HepG2 (cell line): ENCODE measurements around the gene PLXNB2. TPM values are rescaled to one million over a fixed set of nuclear protein-coding genes. Genes with fewer than 3 reads are reported as not detected.
A peak's percentile ranks its signal among the peaks of the same experiment; 100 is the strongest.

Experiments used
- AFF4 ChIP-seq: sonication (generic); formaldehyde crosslinking; IDR thresholded peaks from 2 replicates; pipeline ENCODE4 v1.4.0; 2020; ENCODE audit warnings: missing genetic modification reagents
- ARID2 ChIP-seq: sonication (generic); formaldehyde crosslinking; IDR thresholded peaks from 2 replicates; pipeline ENCODE4 v1.8.1; 2022; ENCODE audit warnings: mild to moderate bottlenecking, missing genetic modification reagents, borderline replicate concordance
- CENPBD1 ChIP-seq: sonication (generic); formaldehyde crosslinking; IDR thresholded peaks from 2 replicates; pipeline ENCODE4 v1.8.0; 2022; ENCODE audit warnings: missing genetic modification reagents, low read depth, mild to moderate bottlenecking, borderline replicate concordance
- FOXA1 ChIP-seq, 2 experiments: fragments of 450-650 bp in 1 of 2; sonication (generic) in 1 of 2; formaldehyde crosslinking in 1 of 2; IDR thresholded peaks; 2 replicates each; pipeline versions ENCODE4 v1.4.0 to v1.6.1; 2016 to 2020; ENCODE audit warnings: missing genetic modification reagents in 1 of 2
- GABPA ChIP-seq, 2 experiments: IDR thresholded peaks; 2 replicates each; pipeline ENCODE4 v1.6.1; 2011 to 2016; ENCODE audit warnings: low read depth in 2 of 2, low read length in 1 of 2, missing biosample characterization in 1 of 2, missing genetic modification characterization in 1 of 2
- GPN1 ChIP-seq: sonication (generic); formaldehyde crosslinking; IDR thresholded peaks from 2 replicates; pipeline ENCODE4 v1.5.1; 2020; ENCODE audit warnings: missing genetic modification reagents, borderline replicate concordance
- HBP1 ChIP-seq: IDR thresholded peaks from 2 replicates; pipeline ENCODE4 v1.6.1; 2016; ENCODE audit warnings: low read depth, control low read depth
- HNF4A ChIP-seq: sonication (generic); formaldehyde crosslinking; IDR thresholded peaks from 2 replicates; pipeline ENCODE4 v1.4.0; 2020; ENCODE audit warnings: missing genetic modification reagents
- HOMEZ ChIP-seq: IDR thresholded peaks from 2 replicates; pipeline ENCODE4 v1.6.1; 2016; ENCODE audit warnings: low read depth
- PRDM15 ChIP-seq: sonication (generic); formaldehyde crosslinking; IDR thresholded peaks from 2 replicates; pipeline ENCODE4 v1.4.0; 2020; ENCODE audit warnings: missing genetic modification reagents
- SALL1 ChIP-seq: sonication (generic); formaldehyde crosslinking; IDR thresholded peaks from 2 replicates; pipeline ENCODE4 v1.8.0; 2022; ENCODE audit warnings: mild to moderate bottlenecking, missing genetic modification reagents
- SP140L ChIP-seq: sonication (generic); formaldehyde crosslinking; IDR thresholded peaks from 2 replicates; pipeline ENCODE4 v1.4.0; 2020; ENCODE audit warnings: missing genetic modification reagents, borderline replicate concordance
- TEAD2 ChIP-seq: sonication (generic); formaldehyde crosslinking; IDR thresholded peaks from 2 replicates; pipeline ENCODE4 v1.9.0; 2021; ENCODE audit warnings: missing genetic modification reagents
- YEATS2 ChIP-seq: sonication (generic); formaldehyde crosslinking; IDR thresholded peaks from 2 replicates; pipeline ENCODE4 v1.4.0; 2020; ENCODE audit warnings: missing genetic modification reagents, borderline replicate concordance
- ZNF180 ChIP-seq: sonication (generic); formaldehyde crosslinking; IDR thresholded peaks from 2 replicates; pipeline ENCODE4 v1.4.0; 2020; ENCODE audit warnings: low read depth, missing genetic modification reagents, borderline replicate concordance
- ZNF20 ChIP-seq: sonication (generic); formaldehyde crosslinking; IDR thresholded peaks from 2 replicates; pipeline ENCODE4 v1.4.0; 2020; ENCODE audit warnings: mild to moderate bottlenecking, moderate library complexity, missing genetic modification reagents
- ZNF501 ChIP-seq: sonication (generic); formaldehyde crosslinking; IDR thresholded peaks from 2 replicates; pipeline ENCODE4 v1.5.1; 2020; ENCODE audit warnings: mild to moderate bottlenecking, moderate library complexity, missing genetic modification reagents
- polyA plus RNA-seq, 8 experiments: library from polyadenylated mRNA; depleted of rRNA in 3 of 8; stranded (reverse) in 7 of 8; unstranded in 1 of 8; fragments of >200 nt; fragmentation: Illumina TruSeq in 4 of 8; extraction: Trizol in 4 of 8; gene quantifications; 2 replicates each; pipeline versions ENCODE4 v1.2.1 to v1.2.3, GENCODE V29; 2011 to 2016; ENCODE audit warnings: low read depth in 4 of 8, missing spikeins in 1 of 8, mixed read lengths in 1 of 8; ENCODE audit not compliant: insufficient read depth in 1 of 8
- total RNA-seq, 5 experiments: library from RNA; depleted of rRNA; stranded (reverse); fragments of >200 nt; fragmentation: Illumina TruSeq; extraction: Trizol; gene quantifications; 2 replicates each; pipeline ENCODE4 v1.2.3, GENCODE V29; 2016; ENCODE audit warnings: low read depth in 1 of 5

The PLXNB2 gene
- total and polyA plus RNA-seq, 2 of the 13 experiments (the other 11 are each of a cell fraction or from before 2014, with no cell fraction given), result 32.6 to 68.9 TPM

GRCh38 chr22:50293441-50294318, 13.8 kb downstream of the PLXNB2 start (continued):
- TF ChIP-seq ZNF20, result no peak
- TF ChIP-seq HBP1, result peak; percentile 34; the same call in 1 of the 2 replicates
- no peak for TF ChIP-seq CENPBD1 (CRISPR knock-in tag)
- TF ChIP-seq SP140L, result no peak
- TF ChIP-seq ZNF180 (CRISPR knock-in tag), result peak; percentile 61; the same call in 1 of the 2 replicates
- no peak for TF ChIP-seq PRDM15
- TF ChIP-seq GPN1 (CRISPR knock-in tag), result no peak
- peak; percentile 67; the same call in 1 of the 2 replicates for TF ChIP-seq YEATS2 (CRISPR knock-in tag)
- TF ChIP-seq HNF4A (CRISPR knock-in tag), result peak; percentile 98
- TF ChIP-seq GABPA (IDR thresholded peaks at IDR 0.05; ENCODE audit: low read depth, low read length), result peak; percentile 49
- peak; percentile 80 for TF ChIP-seq GABPA (CRISPR knock-in tag; IDR thresholded peaks at IDR 0.05; ENCODE audit: low read depth)
- no peak for TF ChIP-seq TEAD2 (CRISPR knock-in tag)
- TF ChIP-seq AFF4 (CRISPR knock-in tag), result no peak
- no peak for TF ChIP-seq FOXA1 (IDR thresholded peaks at IDR 0.05)
- peak; percentile 94 for TF ChIP-seq FOXA1 (CRISPR knock-in tag; IDR thresholded peaks at IDR 0.05)
- peak; percentile 60; the same call in 1 of the 2 replicates for TF ChIP-seq ARID2
- peak; percentile 86 for TF ChIP-seq ZNF501
- TF ChIP-seq HOMEZ (CRISPR knock-in tag), result no peak
- TF ChIP-seq SALL1 (CRISPR knock-in tag), result peak; percentile 58
